ENCODE measurements around the gene CLBA1.

GRCh38 chr14:104996032-104996431 is 10.4 kb downstream of the CLBA1 start:
- TF ChIP-seq CTCF (IDR thresholded peaks at IDR 0.05) (no peak), POLR2A (IDR thresholded peaks at IDR 0.05) (no peak)

All from heart left ventricle (tissue), 13 donors.